Measurements from ENCODE around the gene LYRM1. TPM values are rescaled to one million over a fixed set of nuclear protein-coding genes. Genes with fewer than 3 reads are reported as not detected.

The LYRM1 gene
- total RNA-seq, 4 donors from 2014 or later = 36.4 to 74.7 (median 38.8) TPM

GRCh38 chr16:20853981-20854620, 46.5 kb upstream of the LYRM1 start:
- Histone ChIP-seq H3K36me3 (peaks cover 0 to 8% of the 10 kb centered on the region in 2 donors), H3K9me3 (no peaks in the 10 kb centered on the region), H3K27ac (peak overlapping the region in 2 of 4 donors; percentile 32 to 72), H3K4me3 (no peak overlapping the region), H3K27me3 (no peaks in the 10 kb centered on the region), H3K4me1 (peaks cover 25 to 36% of the 10 kb centered on the region in 2 donors)
- no peak for DNase-seq
- no peak for ATAC-seq
- in situ Hi-C loops (cut with MboI; ENCODE audit: low sequenced_read_pairs in 4 of 4) = loop anchor here in 3 of 4 donors (5.0 to 25.0 kb wide), 5 partner anchors 61 to 433 kb away; partner anchors contain the start of gene CRYM (in 1 of the 3)
- no peak for TF ChIP-seq CTCF (IDR thresholded peaks at IDR 0.05 in 4 of 5, conservative IDR thresholded peaks at IDR 0.05 in 1 of 5)
- no peak for TF ChIP-seq POLR2A (IDR thresholded peaks at IDR 0.05)
- intact Hi-C loops (cut with DNase I; ENCODE audit: low total_unique reads) = no loop called here

GRCh38 chr16:20854963-20855362, 45.6 kb upstream of the LYRM1 start:
- TF ChIP-seq CTCF (IDR thresholded peaks at IDR 0.05 in 4 of 5, conservative IDR thresholded peaks at IDR 0.05 in 1 of 5) (no peak), POLR2A (IDR thresholded peaks at IDR 0.05) (no peak)
- Histone ChIP-seq H3K4me1 (peaks cover 31 to 43% of the 10 kb centered on the region in 2 donors), H3K27ac (no peak overlapping the region), H3K27me3 (no peaks in the 10 kb centered on the region), H3K4me3 (no peak overlapping the region), H3K36me3 (peaks cover 0 to 13% of the 10 kb centered on the region in 2 donors), H3K9me3 (no peaks in the 10 kb centered on the region)
- in situ Hi-C loops (cut with MboI; ENCODE audit: low sequenced_read_pairs in 4 of 4) = loop anchor here (5.0 to 25.0 kb wide), 5 partner anchors 60 to 432 kb away; partner anchors contain the start of gene CRYM (in 1 of the 4)
- ATAC-seq (no peak), DNase-seq (no peak)
- intact Hi-C loops (cut with DNase I; ENCODE audit: low total_unique reads) = no loop called here

GRCh38 chr16:20857281-20857680, 43.3 kb upstream of the LYRM1 start:
- Histone ChIP-seq H3K36me3 (peaks cover 0 to 15% of the 10 kb centered on the region in 2 donors), H3K4me1 (peaks cover 19 to 30% of the 10 kb centered on the region in 2 donors), H3K27me3 (no peaks in the 10 kb centered on the region), H3K4me3 (no peak overlapping the region), H3K27ac (no peak overlapping the region), H3K9me3 (no peaks in the 10 kb centered on the region)
- intact Hi-C loops (cut with DNase I; ENCODE audit: low total_unique reads) (no loop called here), in situ Hi-C loops (cut with MboI; ENCODE audit: low sequenced_read_pairs in 4 of 4) (loop anchor here (5.0 to 25.0 kb wide), 4 partner anchors 58 to 430 kb away; partner anchors contain the start of gene CRYM (in 1 of the 4))
- DNase-seq (no peak), ATAC-seq (no peak)
- no peak for TF ChIP-seq POLR2A (IDR thresholded peaks at IDR 0.05)
- TF ChIP-seq CTCF (IDR thresholded peaks at IDR 0.05 in 4 of 5, conservative IDR thresholded peaks at IDR 0.05 in 1 of 5) = no peak

DNA sequence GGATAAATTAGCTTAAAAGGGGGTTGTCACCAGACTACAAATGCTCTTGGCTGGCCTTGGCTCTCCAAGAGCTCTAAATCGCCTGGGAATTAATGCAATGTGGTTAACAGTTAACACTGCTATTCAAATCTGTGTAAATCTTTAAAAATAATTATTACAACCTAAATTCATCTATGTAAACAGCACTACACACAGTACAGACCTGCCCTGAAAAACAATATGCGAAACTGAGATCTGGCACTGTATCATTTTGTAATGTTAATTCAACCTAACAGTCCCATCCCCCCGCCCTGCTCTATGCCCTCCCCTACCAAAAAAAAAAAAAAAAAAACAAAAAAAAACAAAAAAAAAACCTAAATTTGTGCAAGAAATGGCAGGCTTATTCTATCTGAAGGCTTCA, 41.3 kb upstream of the LYRM1 start:
- Histone ChIP-seq H3K4me3 (no peak overlapping the region), H3K27ac (no peak overlapping the region), H3K27me3 (no peaks in the 10 kb centered on the region), H3K4me1 (peaks cover 19% of the 10 kb centered on the region in 2 donors), H3K9me3 (no peaks in the 10 kb centered on the region), H3K36me3 (peaks cover 0 to 15% of the 10 kb centered on the region in 2 donors)
- intact Hi-C loops (cut with DNase I; ENCODE audit: low total_unique reads) = no loop called here
- ATAC-seq (no peak), DNase-seq (no peak)
- TF ChIP-seq CTCF (IDR thresholded peaks at IDR 0.05 in 4 of 5, conservative IDR thresholded peaks at IDR 0.05 in 1 of 5) (no peak), POLR2A (IDR thresholded peaks at IDR 0.05) (no peak)
- in situ Hi-C loops (cut with MboI; ENCODE audit: low sequenced_read_pairs in 4 of 4) = loop anchor here (5.0 to 25.0 kb wide), 4 partner anchors 56 to 428 kb away; partner anchors contain the start of gene CRYM (in 1 of the 4)
